ENCODE results near the gene KIF26B. TPM values are rescaled to one million over a fixed set of nuclear protein-coding genes. Genes with fewer than 3 reads are reported as not detected.

KIF26B gene
- polyA plus RNA-seq, 1 donor (not counting 4 experiments of a cell fraction or from before 2014, with no cell fraction given) = 0.58 TPM

GRCh38 chr1:245550720-245551043 is 395.9 kb downstream of the KIF26B start:
- Histone ChIP-seq H3K79me2 (ENCODE audit: control insufficient read depth, insufficient read depth, low read length) (no peaks in the 10 kb centered on the region), H3K36me3 (ENCODE audit: control insufficient read depth in 2 of 2, extremely low read depth in 1 of 2, insufficient read depth in 2 of 2, low read length in 2 of 2) (no peaks in the 10 kb centered on the region), H3K4me3 (ENCODE audit: control insufficient read depth in 2 of 3, extremely low read depth in 1 of 3, insufficient read depth in 2 of 3, low read depth in 1 of 3, low read length in 3 of 3) (no peak overlapping the region), H4K20me1 (ENCODE audit: control insufficient read depth, extremely low read depth, insufficient read depth, low read length) (no peaks in the 10 kb centered on the region), H3K4me1 (ENCODE audit: control insufficient read depth, extremely low read depth, insufficient read depth, low read length) (no peaks in the 10 kb centered on the region), H3K9ac (ENCODE audit: control insufficient read depth, extremely low read depth, insufficient read depth, low read length) (no peak overlapping the region), H3K27me3 (ENCODE audit: control insufficient read depth, extremely low read depth, insufficient read depth, low read length) (no peaks in the 10 kb centered on the region), H2AFZ (ENCODE audit: control insufficient read depth, low read length) (no peak overlapping the region), H3K9me1 (ENCODE audit: control insufficient read depth, extremely low read depth, insufficient read depth, low read length) (no peaks in the 10 kb centered on the region), H3K27ac (ENCODE audit: control insufficient read depth, insufficient read depth, low read length) (no peak overlapping the region), H3K4me2 (ENCODE audit: control insufficient read depth, extremely low read depth, insufficient read depth, low read depth, low read length) (no peak overlapping the region), H3K9me3 (ENCODE audit: control insufficient read depth, low read depth, low read length) (no peaks in the 10 kb centered on the region)
- FAIRE-seq (no peak), DNase-seq (ENCODE audit: low read depth, low spot score) (no peak)
- TF ChIP-seq CTCF (optimal IDR thresholded peaks at IDR 0.05 in 1 of 3, IDR thresholded peaks at IDR 0.05 in 1 of 3, conservative IDR thresholded peaks at IDR 0.05 in 1 of 3; ENCODE audit: extremely low read depth in 1 of 3, insufficient read depth in 2 of 3, low read length in 3 of 3) (no peak), EZH2 (IDR thresholded peaks at IDR 0.05; ENCODE audit: low read length) (no peak)
- dilution Hi-C loops (cut with MboI; ENCODE audit: extremely low pct_ligation_motif_present, low sequenced_read_pairs) = no loop called here

GRCh38 chr1:245551536-245551935 is 396.8 kb downstream of the KIF26B start:
- no peak for TF ChIP-seq EZH2 (IDR thresholded peaks at IDR 0.05; ENCODE audit: low read length)
- no peak for TF ChIP-seq CTCF (optimal IDR thresholded peaks at IDR 0.05 in 1 of 3, IDR thresholded peaks at IDR 0.05 in 1 of 3, conservative IDR thresholded peaks at IDR 0.05 in 1 of 3; ENCODE audit: extremely low read depth in 1 of 3, insufficient read depth in 2 of 3, low read length in 3 of 3)

More at GRCh38 chr1:245551536-245551935, 396.8 kb downstream of the KIF26B start:
- H3K9me1 ChIP-seq (ENCODE audit: control insufficient read depth, extremely low read depth, insufficient read depth, low read length) = no peaks in the 10 kb centered on the region
- no peak overlapping the region for H2AFZ ChIP-seq (ENCODE audit: control insufficient read depth, low read length)
- no peaks in the 10 kb centered on the region for H4K20me1 ChIP-seq (ENCODE audit: control insufficient read depth, extremely low read depth, insufficient read depth, low read length)
- no peak overlapping the region for H3K4me3 ChIP-seq (ENCODE audit: control insufficient read depth in 2 of 3, extremely low read depth in 1 of 3, insufficient read depth in 2 of 3, low read depth in 1 of 3, low read length in 3 of 3)
- H3K9me3 ChIP-seq (ENCODE audit: control insufficient read depth, low read depth, low read length) = no peaks in the 10 kb centered on the region
- FAIRE-seq (no peak), DNase-seq (ENCODE audit: low read depth, low spot score) (no peak)
- H3K9ac ChIP-seq (ENCODE audit: control insufficient read depth, extremely low read depth, insufficient read depth, low read length) = no peak overlapping the region
- H3K4me1 ChIP-seq (ENCODE audit: control insufficient read depth, extremely low read depth, insufficient read depth, low read length) = no peaks in the 10 kb centered on the region
- no peak overlapping the region for H3K27ac ChIP-seq (ENCODE audit: control insufficient read depth, insufficient read depth, low read length)
- no peaks in the 10 kb centered on the region for H3K79me2 ChIP-seq (ENCODE audit: control insufficient read depth, insufficient read depth, low read length)
- no peaks in the 10 kb centered on the region for H3K27me3 ChIP-seq (ENCODE audit: control insufficient read depth, extremely low read depth, insufficient read depth, low read length)
- H3K36me3 ChIP-seq (ENCODE audit: control insufficient read depth in 2 of 2, extremely low read depth in 1 of 2, insufficient read depth in 2 of 2, low read length in 2 of 2) = no peaks in the 10 kb centered on the region
- H3K4me2 ChIP-seq (ENCODE audit: control insufficient read depth, extremely low read depth, insufficient read depth, low read depth, low read length) = no peak overlapping the region
- dilution Hi-C loops (cut with MboI; ENCODE audit: extremely low pct_ligation_motif_present, low sequenced_read_pairs) = no loop called here
